Lower leg skin (tissue), 4 donors: Measurements from ENCODE around the gene ABCG4. TPM values are rescaled to one million over a fixed set of nuclear protein-coding genes. Genes with fewer than 3 reads are reported as not detected.

Experiments used
- DNase-seq, 2 donors: peaks; one replicate each; pipeline ENCODE4 v3.0.0-alpha.2; 2019; ENCODE audit warnings: low spot score in 2 of 2
- H3K4me3 ChIP-seq: fragments of 200-600 bp; sonication (generic); 2 replicates; pipeline ENCODE4 v1.5.1; 2017; ENCODE audit warnings: mild to moderate bottlenecking, low read depth; ENCODE audit not compliant: poor library complexity, severe bottlenecking
- CTCF ChIP-seq, 3 donors: fragments of 450-650 bp; IDR thresholded peaks; one replicate each; pipeline ENCODE4 v1.5.1; 2016; ENCODE audit warnings: antibody characterized with exemption in 3 of 3, mild to moderate bottlenecking in 3 of 3, moderate library complexity in 2 of 3
- POLR2A ChIP-seq, 2 donors: fragments of 450-650 bp; IDR thresholded peaks; one replicate each; pipeline ENCODE4 v1.6.1; 2016 to 2017; ENCODE audit warnings: antibody characterized with exemption in 2 of 2, mild to moderate bottlenecking in 1 of 2, moderate library complexity in 1 of 2
- WGBS, 2 donors: methylation state at CpG; one replicate each; pipeline ENCODE4 v1.1.5; 2018; 5-methylcytosine and 5-hydroxymethylcytosine counted together
- intact Hi-C: fragments of 100-400 bp; cut with DNase I; formaldehyde crosslinking; loops from one replicate; pipeline ENCODE4 v1.15.0; 2023; ENCODE audit warnings: low total_unique reads
- total RNA-seq, 4 donors: library from RNA; depleted of rRNA; stranded (reverse); fragments of >200 nt; gene quantifications; one replicate each; pipeline ENCODE4 v1.1.0, GENCODE V29; 2016

ABCG4 gene
- total RNA-seq, 4 donors from 2014 or later: 0.52 to 1.1 (median 0.67) TPM

- intact Hi-C loops: no loop called here
- TF ChIP-seq CTCF (IDR thresholded peaks at IDR 0.05) (no peak), POLR2A (IDR thresholded peaks at IDR 0.05) (no peak)
- DNase-seq: no peak
- no peak overlapping the region for H3K4me3 ChIP-seq
- 81 to 82% methylated on average over 9 of the region's 9 CpGs for WGBS, 2 donors
Measured at GRCh38 chr11:119153049-119153818, 4.4 kb downstream of the ABCG4 start.

- no peak for DNase-seq
- intact Hi-C loops: no loop called here
- no peak for TF ChIP-seq POLR2A (IDR thresholded peaks at IDR 0.05)
- TF ChIP-seq CTCF (IDR thresholded peaks at IDR 0.05): no peak
- H3K4me3 ChIP-seq: no peak overlapping the region
- 96 to 97% methylated on average over 6 of the region's 6 CpGs for WGBS, 2 donors
Measured at GRCh38 chr11:119154178-119154577, 5.3 kb downstream of the ABCG4 start.

- intact Hi-C loops: no loop called here
- 50 to 52% methylated on average over 8 of the region's 8 CpGs for WGBS, 2 donors
- H3K4me3 ChIP-seq: no peak overlapping the region
- no peak for DNase-seq
- TF ChIP-seq POLR2A (IDR thresholded peaks at IDR 0.05): no peak
- TF ChIP-seq CTCF (IDR thresholded peaks at IDR 0.05): no peak
Measured at GRCh38 chr11:119155733-119156492, 7.1 kb downstream of the ABCG4 start.

- WGBS, 2 donors: 82 to 83% methylated on average over 10 of the region's 10 CpGs
- intact Hi-C loops: no loop called here
- no peak for DNase-seq
- TF ChIP-seq CTCF (IDR thresholded peaks at IDR 0.05) (no peak), POLR2A (IDR thresholded peaks at IDR 0.05) (no peak)
- no peak overlapping the region for H3K4me3 ChIP-seq
Measured at GRCh38 chr11:119156496-119156895, 7.6 kb downstream of the ABCG4 start.

GRCh38 chr11:119157063-119157462 lies 8.2 kb downstream of the ABCG4 start:
- DNase-seq: no peak
- TF ChIP-seq POLR2A (IDR thresholded peaks at IDR 0.05): no peak
- 53% methylated on average over 3 of the region's 3 CpGs for WGBS, 2 donors
- intact Hi-C loops: no loop called here
- no peak overlapping the region for H3K4me3 ChIP-seq

DNA sequence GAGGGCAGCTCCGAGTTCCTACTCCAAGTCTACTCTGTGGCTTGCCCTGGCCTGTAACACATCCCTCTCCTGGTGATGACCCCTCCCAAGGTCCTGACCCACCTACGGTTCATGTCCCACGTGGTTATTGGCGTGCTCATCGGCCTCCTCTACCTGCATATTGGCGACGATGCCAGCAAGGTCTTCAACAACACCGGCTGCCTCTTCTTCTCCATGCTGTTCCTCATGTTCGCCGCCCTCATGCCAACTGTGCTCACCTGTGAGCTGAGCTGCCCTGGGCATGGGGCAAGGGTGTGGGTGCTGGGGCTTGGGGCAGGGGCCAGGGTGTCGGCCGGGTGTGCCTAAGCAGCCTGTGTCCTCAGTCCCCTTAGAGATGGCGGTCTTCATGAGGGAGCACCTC lies 9.6 kb downstream of the ABCG4 start:
- intact Hi-C loops: no loop called here
- DNase-seq: no peak
- TF ChIP-seq CTCF (IDR thresholded peaks at IDR 0.05) (no peak), POLR2A (IDR thresholded peaks at IDR 0.05) (no peak)
- 90 to 93% methylated on average over 13 of the region's 13 CpGs for WGBS, 2 donors
- no peak overlapping the region for H3K4me3 ChIP-seq
